GM10266 (cell line): Measurements from ENCODE around the gene SLC38A10.

Experiments used
- DNase-seq: peaks from one replicate; pipeline ENCODE4 v3.0.0; 2012; ENCODE audit errors: extremely low spot score
- CTCF ChIP-seq: IDR thresholded peaks from 2 replicates; pipeline ENCODE4 v1.5.1; 2012; ENCODE audit warnings: mild to moderate bottlenecking, low read depth; ENCODE audit not compliant: control insufficient read depth, insufficient read depth; ENCODE audit errors: missing control alignments

Gene SLC38A10

GRCh38 chr17:81323411-81323868, 28.3 kb upstream of the SLC38A10 start:
- no peak for DNase-seq
- no peak for TF ChIP-seq CTCF

GRCh38 chr17:81323083-81323369, 27.9 kb upstream of the SLC38A10 start:
- no peak for TF ChIP-seq CTCF
- no peak for DNase-seq

- peak; percentile 35 for TF ChIP-seq CTCF
- peak; percentile 91 for DNase-seq
These were observed 27.4 kb upstream of the SLC38A10 start for GRCh38 chr17:81322271-81323082.

GRCh38 chr17:81317961-81318605, 23.0 kb upstream of the SLC38A10 start:
- no peak for DNase-seq
- TF ChIP-seq CTCF = no peak

GRCh38 chr17:81317530-81317821, 22.4 kb upstream of the SLC38A10 start:
- no peak for TF ChIP-seq CTCF

GRCh38 chr17:81315885-81316391, 20.8 kb upstream of the SLC38A10 start:
- TF ChIP-seq CTCF = no peak

More at GRCh38 chr17:81317530-81317821, 22.4 kb upstream of the SLC38A10 start:
- DNase-seq = no peak

More at GRCh38 chr17:81315885-81316391, 20.8 kb upstream of the SLC38A10 start:
- no peak for DNase-seq
